Measurements from ENCODE around the gene AGBL1. TPM values are rescaled to one million over a fixed set of nuclear protein-coding genes. Genes with fewer than 3 reads are reported as not detected.

The AGBL1 gene
- total and polyA plus RNA-seq, 8 donors, result under 0.01 to 0.18 TPM; not detected in 6

GRCh38 chr15:86040356-86041033 lies 39.2 kb upstream of the AGBL1 start:
- intact Hi-C loops (cut with DNase I; ENCODE audit: low total_unique reads), result no loop called here
- H3K27me3 ChIP-seq, result peaks cover 0 to 20% (median 0%) of the 10 kb centered on the region in 3 donors
- H3K36me3 ChIP-seq, result no peaks in the 10 kb centered on the region
- no peak overlapping the region for H3K4me3 ChIP-seq
- no peak overlapping the region for H3K27ac ChIP-seq
- 74 to 84% (median 79%) methylated on average over 6 of the region's 6 CpGs for WGBS, 5 donors
- H3K4me1 ChIP-seq, result no peaks in the 10 kb centered on the region
- TF ChIP-seq POLR2A (IDR thresholded peaks at IDR 0.05) (no peak), EP300 (IDR thresholded peaks at IDR 0.05) (no peak), POLR2AphosphoS5 (IDR thresholded peaks at IDR 0.05) (no peak), CTCF (IDR thresholded peaks at IDR 0.05) (no peak)
- DNase-seq, result no peak
- H3K9me3 ChIP-seq, result no peaks in the 10 kb centered on the region

- TF ChIP-seq POLR2AphosphoS5 (IDR thresholded peaks at IDR 0.05), result no peak
- TF ChIP-seq EP300 (IDR thresholded peaks at IDR 0.05), result no peak
- no peak for TF ChIP-seq CTCF (IDR thresholded peaks at IDR 0.05)
- H3K27me3 ChIP-seq, result peaks cover 0 to 20% (median 0%) of the 10 kb centered on the region in 3 donors
- no peaks in the 10 kb centered on the region for H3K9me3 ChIP-seq
- no peaks in the 10 kb centered on the region for H3K4me1 ChIP-seq
- intact Hi-C loops (cut with DNase I; ENCODE audit: low total_unique reads), result no loop called here
- DNase-seq, result no peak
- 37 to 69% (median 51%) methylated on average over 6 of the region's 6 CpGs for WGBS, 5 donors
- H3K4me3 ChIP-seq, result no peak overlapping the region
- H3K36me3 ChIP-seq, result no peaks in the 10 kb centered on the region
- no peak overlapping the region for H3K27ac ChIP-seq
Measured at GRCh38 chr15:86041399-86041798, 38.3 kb upstream of the AGBL1 start.

DNA sequence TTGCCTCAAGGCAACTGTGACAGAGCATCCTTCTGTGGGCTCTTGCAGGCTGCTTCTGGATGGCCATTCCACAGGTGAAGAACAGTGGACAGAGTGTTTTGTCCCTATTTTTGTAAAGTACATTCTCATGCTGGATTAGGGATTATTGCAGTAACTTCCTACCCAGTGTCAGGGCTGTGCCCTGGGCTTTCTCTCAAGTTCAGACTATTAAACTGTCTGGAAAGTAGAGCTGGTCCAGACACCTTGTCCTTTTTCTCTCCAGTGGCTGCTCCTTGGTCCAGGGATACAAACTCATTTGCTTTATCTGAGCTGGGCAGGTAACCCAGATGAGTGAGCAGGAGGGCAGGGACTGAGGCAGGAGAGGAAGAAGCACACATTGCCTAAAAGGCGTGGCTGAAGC lies 37.4 kb upstream of the AGBL1 start:
- WGBS, 5 donors, result 67 to 85% (median 79%) methylated on average over 1 of the region's 1 CpG
- intact Hi-C loops (cut with DNase I; ENCODE audit: low total_unique reads), result no loop called here
- Histone ChIP-seq H3K27ac (no peak overlapping the region), H3K36me3 (no peaks in the 10 kb centered on the region), H3K4me3 (no peak overlapping the region), H3K27me3 (peaks cover 0 to 20% (median 0%) of the 10 kb centered on the region in 3 donors), H3K9me3 (no peaks in the 10 kb centered on the region), H3K4me1 (no peaks in the 10 kb centered on the region)
- TF ChIP-seq POLR2AphosphoS5 (IDR thresholded peaks at IDR 0.05) (no peak), EP300 (IDR thresholded peaks at IDR 0.05) (no peak), POLR2A (IDR thresholded peaks at IDR 0.05) (no peak), CTCF (IDR thresholded peaks at IDR 0.05) (no peak)
- no peak for DNase-seq

DNA sequence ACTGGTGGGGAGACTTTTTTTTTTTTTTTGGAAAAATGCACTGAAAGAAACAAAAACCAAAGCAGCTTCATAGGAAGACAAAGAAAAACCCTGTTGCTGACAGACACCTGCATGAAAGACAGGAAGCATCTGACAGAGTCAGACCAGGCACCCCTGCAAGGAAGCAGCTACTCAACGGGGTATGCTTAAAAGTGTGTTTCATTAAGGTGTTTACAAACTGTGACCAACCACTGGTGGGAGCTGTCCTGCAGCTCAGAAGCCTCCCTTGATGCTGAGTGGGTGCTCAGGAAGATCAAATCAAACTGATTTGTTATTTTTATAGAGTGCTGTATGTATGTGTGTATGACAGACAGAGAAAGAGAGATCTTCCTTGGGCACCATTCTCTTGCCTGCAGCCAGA lies 34.7 kb upstream of the AGBL1 start:
- TF ChIP-seq POLR2AphosphoS5 (IDR thresholded peaks at IDR 0.05) (no peak), EP300 (IDR thresholded peaks at IDR 0.05) (no peak), CTCF (IDR thresholded peaks at IDR 0.05) (no peak)
- H3K36me3 ChIP-seq, result no peaks in the 10 kb centered on the region
- peak in 1 of 2 donors; percentile 9 for DNase-seq
- H3K9me3 ChIP-seq, result no peaks in the 10 kb centered on the region
- H3K4me3 ChIP-seq, result no peak overlapping the region
- peaks cover 0 to 20% (median 0%) of the 10 kb centered on the region in 3 donors for H3K27me3 ChIP-seq
- WGBS, 5 donors, result 8 to 20% (median 11%) methylated on average over 1 of the region's 1 CpG
- H3K4me1 ChIP-seq, result peaks cover 0 to 8% (median 0%) of the 10 kb centered on the region in 4 donors
- no peak overlapping the region for H3K27ac ChIP-seq
- intact Hi-C loops (cut with DNase I; ENCODE audit: low total_unique reads), result no loop called here
